DND-41 (cell line): ENCODE data around the gene WIPF3.

ENCODE experiments used
- ATAC-seq: fragments of 200-7000 bp; cut with Tn5 transposase; 3 replicates; pipeline ENCODE4 v1.9.1; 2021; ENCODE audit warnings: low read depth; ENCODE audit not compliant: insufficient read depth
- DNase-seq: peaks from one replicate; pipeline ENCODE4 v3.0.0-alpha.2; 2020
- H2AFZ ChIP-seq: 2 replicates; pipeline ENCODE4 v1.6.0; 2012; ENCODE audit warnings: low read depth, low read length
- H3K27ac ChIP-seq: 2 replicates; pipeline ENCODE4 v1.5.1; 2012; ENCODE audit warnings: low read length, inconsistent platforms
- H3K27me3 ChIP-seq: fragments of 200-600 bp; sonication (generic); 2 replicates; pipeline ENCODE4 v1.6.0; 2012; ENCODE audit warnings: low read length, mild to moderate bottlenecking, inconsistent platforms; ENCODE audit not compliant: insufficient read depth, poor library complexity
- H3K36me3 ChIP-seq: 2 replicates; pipeline ENCODE4 v1.5.1; 2012; ENCODE audit warnings: low read length, inconsistent platforms; ENCODE audit not compliant: insufficient read depth
- H3K4me1 ChIP-seq: 2 replicates; pipeline ENCODE4 v1.5.1; 2012; ENCODE audit warnings: mild to moderate bottlenecking, low read length; ENCODE audit not compliant: insufficient read depth
- H3K4me2 ChIP-seq: 2 replicates; pipeline ENCODE4 v1.6.0; 2012; ENCODE audit warnings: mild to moderate bottlenecking, moderate library complexity, low read length, inconsistent platforms; ENCODE audit not compliant: insufficient read depth
- H3K4me3 ChIP-seq, 2 experiments: fragments of 200-600 bp in 1 of 2; shearing (Covaris generic) in 1 of 2; 2 replicates each; pipeline ENCODE4 v1.5.1; 2012 to 2016; ENCODE audit warnings: inconsistent platforms in 2 of 2, low read length in 2 of 2, mild to moderate bottlenecking in 2 of 2, low read depth in 1 of 2, moderate library complexity in 1 of 2
- H3K79me2 ChIP-seq: 2 replicates; pipeline ENCODE4 v1.6.0; 2012; ENCODE audit warnings: low read length, inconsistent platforms; ENCODE audit not compliant: insufficient read depth
- H3K9ac ChIP-seq: 2 replicates; pipeline ENCODE4 v1.6.0; 2012; ENCODE audit warnings: low read depth, mild to moderate bottlenecking, inconsistent platforms, low read length, moderate library complexity
- H3K9me3 ChIP-seq: 2 replicates; pipeline ENCODE4 v1.5.1; 2012; ENCODE audit warnings: low read length, moderate library complexity, mild to moderate bottlenecking, inconsistent platforms; ENCODE audit not compliant: insufficient read depth, severe bottlenecking
- H4K20me1 ChIP-seq: 2 replicates; pipeline ENCODE4 v1.6.0; 2012; ENCODE audit warnings: low read length; ENCODE audit not compliant: insufficient read depth
- EZH2 ChIP-seq: IDR thresholded peaks from 3 replicates; pipeline ENCODE4 v1.6.1; 2012; ENCODE audit warnings: borderline replicate concordance, low read depth, mild to moderate bottlenecking, moderate library complexity, low read length, inconsistent platforms; ENCODE audit not compliant: severe bottlenecking
- TF ChIP-seq, protein P1 (sequence below): IDR thresholded peaks from 2 replicates; pipeline ENCODE4 v1.5.1; 2012; ENCODE audit warnings: borderline replicate concordance, low read length, moderate library complexity, mild to moderate bottlenecking; ENCODE audit not compliant: poor library complexity, severe bottlenecking; ENCODE audit errors: extremely low read depth

Gene WIPF3

DNA sequence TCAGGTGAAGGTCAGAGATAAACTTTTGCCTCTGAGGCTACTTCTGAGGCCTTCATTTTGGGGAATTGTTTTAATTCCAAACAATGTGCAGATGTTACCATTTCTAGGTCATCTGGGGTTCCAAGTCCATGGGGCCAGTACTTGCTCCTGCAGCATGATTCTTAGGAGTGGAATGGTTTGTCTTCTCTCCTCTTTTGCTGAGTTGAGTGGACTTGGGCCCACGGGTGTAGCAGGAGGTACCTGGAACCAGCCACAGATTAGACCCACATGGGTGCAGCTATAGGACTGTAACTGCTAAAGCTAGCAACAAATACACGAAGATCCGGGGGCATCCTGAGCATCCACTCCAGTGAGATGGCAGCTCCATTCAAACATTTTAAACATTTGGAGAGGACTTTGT, 41.6 kb downstream of the WIPF3 start:
- Histone ChIP-seq H2AFZ (no peak overlapping the region), H3K4me2 (no peak overlapping the region), H3K4me3 (no peak overlapping the region), H3K36me3 (no peaks in the 10 kb centered on the region), H3K9me3 (no peaks in the 10 kb centered on the region), H4K20me1 (no peaks in the 10 kb centered on the region), H3K4me1 (no peaks in the 10 kb centered on the region), H3K9ac (no peak overlapping the region), H3K79me2 (no peaks in the 10 kb centered on the region), H3K27ac (no peak overlapping the region), H3K27me3 (peaks cover 14% of the 10 kb centered on the region)
- no peak for ATAC-seq
- DNase-seq, result no peak
- TF ChIP-seq EZH2, result no peak
- TF ChIP-seq, protein P1, sequence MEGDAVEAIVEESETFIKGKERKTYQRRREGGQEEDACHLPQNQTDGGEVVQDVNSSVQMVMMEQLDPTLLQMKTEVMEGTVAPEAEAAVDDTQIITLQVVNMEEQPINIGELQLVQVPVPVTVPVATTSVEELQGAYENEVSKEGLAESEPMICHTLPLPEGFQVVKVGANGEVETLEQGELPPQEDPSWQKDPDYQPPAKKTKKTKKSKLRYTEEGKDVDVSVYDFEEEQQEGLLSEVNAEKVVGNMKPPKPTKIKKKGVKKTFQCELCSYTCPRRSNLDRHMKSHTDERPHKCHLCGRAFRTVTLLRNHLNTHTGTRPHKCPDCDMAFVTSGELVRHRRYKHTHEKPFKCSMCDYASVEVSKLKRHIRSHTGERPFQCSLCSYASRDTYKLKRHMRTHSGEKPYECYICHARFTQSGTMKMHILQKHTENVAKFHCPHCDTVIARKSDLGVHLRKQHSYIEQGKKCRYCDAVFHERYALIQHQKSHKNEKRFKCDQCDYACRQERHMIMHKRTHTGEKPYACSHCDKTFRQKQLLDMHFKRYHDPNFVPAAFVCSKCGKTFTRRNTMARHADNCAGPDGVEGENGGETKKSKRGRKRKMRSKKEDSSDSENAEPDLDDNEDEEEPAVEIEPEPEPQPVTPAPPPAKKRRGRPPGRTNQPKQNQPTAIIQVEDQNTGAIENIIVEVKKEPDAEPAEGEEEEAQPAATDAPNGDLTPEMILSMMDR, result no peak

GRCh38 chr7:29848941-29849340, 42.6 kb downstream of the WIPF3 start:
- no peaks in the 10 kb centered on the region for H4K20me1 ChIP-seq
- no peak overlapping the region for H3K27ac ChIP-seq
- no peak overlapping the region for H3K4me2 ChIP-seq
- H3K4me1 ChIP-seq, result no peaks in the 10 kb centered on the region
- H3K9ac ChIP-seq, result no peak overlapping the region
- no peaks in the 10 kb centered on the region for H3K36me3 ChIP-seq
- TF ChIP-seq EZH2, result no peak
- TF ChIP-seq, protein P1, result no peak
- H3K79me2 ChIP-seq, result no peaks in the 10 kb centered on the region
- no peaks in the 10 kb centered on the region for H3K9me3 ChIP-seq
- H3K4me3 ChIP-seq, result no peak overlapping the region
- ATAC-seq (no peak), DNase-seq (no peak)
- no peak overlapping the region for H2AFZ ChIP-seq
- peaks cover 10% of the 10 kb centered on the region for H3K27me3 ChIP-seq

DNA sequence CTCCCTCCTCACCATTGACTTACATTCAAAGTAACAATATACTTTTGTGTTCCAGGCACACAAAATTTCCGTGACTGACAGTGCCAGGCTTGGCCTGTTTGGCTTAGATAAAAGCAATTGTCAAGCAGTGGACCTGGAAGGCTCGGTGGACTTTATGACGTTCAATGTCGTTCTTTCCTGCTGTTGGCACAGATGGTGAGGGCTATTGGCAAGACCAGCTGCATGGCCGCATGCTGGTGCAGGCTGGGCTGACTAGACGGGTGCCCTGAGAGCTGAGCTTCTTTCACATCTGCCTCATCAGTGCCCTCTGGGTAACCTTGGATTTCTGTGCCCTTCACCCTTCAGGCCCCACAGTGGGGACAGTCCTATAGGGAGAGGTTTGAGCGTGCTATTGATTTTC, 45.2 kb downstream of the WIPF3 start:
- no peaks in the 10 kb centered on the region for H3K79me2 ChIP-seq
- DNase-seq, result no peak
- TF ChIP-seq EZH2, result no peak
- TF ChIP-seq, protein P1, result no peak
- H3K4me2 ChIP-seq, result no peak overlapping the region
- H3K9ac ChIP-seq, result no peak overlapping the region
- H3K4me3 ChIP-seq, result no peak overlapping the region
- H3K27ac ChIP-seq, result no peak overlapping the region
- no peaks in the 10 kb centered on the region for H3K4me1 ChIP-seq
- H3K27me3 ChIP-seq, result peaks cover 17% of the 10 kb centered on the region
- H2AFZ ChIP-seq, result no peak overlapping the region
- no peaks in the 10 kb centered on the region for H3K9me3 ChIP-seq
- H4K20me1 ChIP-seq, result no peaks in the 10 kb centered on the region
- no peaks in the 10 kb centered on the region for H3K36me3 ChIP-seq
- ATAC-seq, result no peak

DNA sequence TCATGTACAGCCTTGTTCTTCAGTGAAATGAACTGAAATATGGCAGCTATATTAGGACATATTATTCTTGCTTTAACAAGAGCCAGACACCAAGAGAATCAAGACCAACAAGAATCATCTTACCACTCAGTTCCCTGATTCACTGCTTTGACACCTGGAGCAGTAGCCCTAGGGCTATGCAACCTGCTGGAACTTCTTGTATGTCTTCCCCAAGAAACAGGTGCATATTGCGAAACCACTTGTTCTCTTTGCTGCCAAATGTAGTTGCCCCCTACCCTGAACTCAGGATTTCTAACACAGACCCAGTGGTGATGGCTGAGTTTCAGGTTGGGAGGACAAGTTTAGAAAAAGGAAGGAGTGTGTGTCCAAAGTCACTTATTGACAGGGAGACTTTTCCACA, 46.1 kb downstream of the WIPF3 start:
- Histone ChIP-seq H4K20me1 (no peaks in the 10 kb centered on the region), H3K9ac (no peak overlapping the region), H2AFZ (no peak overlapping the region), H3K36me3 (no peaks in the 10 kb centered on the region), H3K9me3 (no peaks in the 10 kb centered on the region), H3K27ac (no peak overlapping the region), H3K4me1 (no peaks in the 10 kb centered on the region), H3K4me3 (no peak overlapping the region), H3K27me3 (peaks cover 24% of the 10 kb centered on the region), H3K79me2 (no peaks in the 10 kb centered on the region), H3K4me2 (no peak overlapping the region)
- TF ChIP-seq EZH2, result no peak
- TF ChIP-seq, protein P1, result no peak
- ATAC-seq (no peak), DNase-seq (no peak)
